HepG2 (cell line): ENCODE data around the gene FOXRED2. TPM values are rescaled to one million over a fixed set of nuclear protein-coding genes. Genes with fewer than 3 reads are reported as not detected.

Source experiments
- ATAC-seq: fragments of 200-7000 bp; cut with Tn5 transposase; 3 replicates; pipeline ENCODE4 v1.9.1; 2020; ENCODE audit warnings: mild to moderate bottlenecking, moderate library complexity
- BruUV-seq: library from RNA; stranded (reverse); fragments of 400-500 nt; replicated peaks from 2 replicates; lab custom pipeline; 2021; lab: Mats Ljungman, UMichigan
- CTCF ChIA-PET: fragments of 300-600 bp; formaldehyde crosslinking; extraction: SDS; loops from one replicate; lab custom pipeline; 2021; ENCODE audit warnings: low total read pairs, inconsistent platforms, low intra/inter-chr PET ratio; lab: Yijun Ruan, JAX
- POLR2A ChIA-PET: fragments of 350-600 bp; sonication (Branson Sonifier 250); formaldehyde crosslinking; loops from one replicate; lab custom pipeline; 2020; ENCODE audit warnings: antibody characterized with exemption, inconsistent platforms; lab: Yijun Ruan, JAX
- DNase-seq: peaks from one replicate; pipeline ENCODE4 v3.0.0-alpha.2; 2015; ENCODE audit warnings: low spot score
- FAIRE-seq: peaks from 3 replicates; lab custom pipeline; 2011; peaks lifted over from hg19 to GRCh38; lab: Jason Lieb, UNC
- H2AFZ ChIP-seq: one replicate; pipeline ENCODE4 v1.6.1; 2011; ENCODE audit warnings: low read length, inconsistent platforms
- H3K27ac ChIP-seq: fragments of 300-600 bp; 3 replicates; pipeline ENCODE4 v1.8.0; 2011; ENCODE audit warnings: mixed run types, mild to moderate bottlenecking, mixed read lengths, low read length, inconsistent platforms; ENCODE audit not compliant: insufficient read depth; ENCODE audit errors: extremely low read length
- H3K27me3 ChIP-seq, 2 experiments: fragments of 200-600 bp in 1 of 2; 2 replicates in 1 of 2; 3 replicates in 1 of 2; pipeline versions ENCODE4 v1.6.0 to v1.8.0; 2011; ENCODE audit warnings: low read length in 2 of 2, mild to moderate bottlenecking in 2 of 2, moderate library complexity in 2 of 2, inconsistent platforms in 1 of 2; ENCODE audit not compliant: insufficient read depth in 2 of 2, control insufficient read depth in 1 of 2
- H3K36me3 ChIP-seq, 2 experiments: fragments of 200-600 bp in 1 of 2; replicated peaks in 1 of 2; 2 replicates in 1 of 2; 3 replicates in 1 of 2; pipeline versions ENCODE4 v1.5.1 to v1.8.0; 2011; ENCODE audit warnings: low read length in 2 of 2, inconsistent platforms in 1 of 2; ENCODE audit not compliant: insufficient read depth in 2 of 2, control insufficient read depth in 1 of 2
- H3K4me1 ChIP-seq: 2 replicates; pipeline ENCODE4 v1.5.1; 2012; ENCODE audit warnings: low read length, inconsistent platforms; ENCODE audit not compliant: insufficient read depth
- H3K4me2 ChIP-seq: 2 replicates; pipeline ENCODE4 v1.6.0; 2011; ENCODE audit warnings: low read depth, low read length, inconsistent platforms
- H3K4me3 ChIP-seq, 3 experiments: fragments of 200-600 bp in 1 of 3; sonication (generic), shearing (Covaris generic) in 1 of 3; replicated peaks in 1 of 3; 2 replicates each; pipeline ENCODE4 v1.5.1; 2011 to 2016; ENCODE audit warnings: low read length in 3 of 3, inconsistent platforms in 2 of 3, low read depth in 2 of 3, mild to moderate bottlenecking in 2 of 3, control low read depth in 1 of 3, mixed read lengths in 1 of 3; ENCODE audit not compliant: insufficient read depth in 1 of 3
- H3K79me2 ChIP-seq: one replicate; pipeline ENCODE4 v1.6.1; 2011; ENCODE audit warnings: low read length, inconsistent platforms; ENCODE audit not compliant: insufficient read depth
- H3K9ac ChIP-seq: 2 replicates; pipeline ENCODE4 v1.6.0; 2011; ENCODE audit warnings: mild to moderate bottlenecking, low read depth, low read length, inconsistent platforms; ENCODE audit not compliant: insufficient read depth
- H3K9me3 ChIP-seq: 2 replicates; pipeline ENCODE4 v1.5.1; 2012; ENCODE audit warnings: mild to moderate bottlenecking, low read length
- H4K20me1 ChIP-seq: 2 replicates; pipeline ENCODE4 v1.6.0; 2011; ENCODE audit warnings: inconsistent platforms, mild to moderate bottlenecking, low read length, moderate library complexity; ENCODE audit not compliant: insufficient read depth
- AGO2 ChIP-seq: fragments of 200-400 bp; formaldehyde crosslinking; optimal IDR thresholded peaks from 2 replicates; pipeline ENCODE3; 2017; ENCODE audit warnings: mild to moderate bottlenecking, low read depth, low read length, moderate library complexity
- CCAR2 ChIP-seq: fragments of 200-400 bp; formaldehyde crosslinking; optimal IDR thresholded peaks from 2 replicates; pipeline ENCODE3; 2018; ENCODE audit warnings: low read depth, mild to moderate bottlenecking, low read length, moderate library complexity
- EHMT2 ChIP-seq: fragments of 200-600 bp; sonication (generic); IDR thresholded peaks from 2 replicates; pipeline ENCODE4 v1.7.0; 2017; ENCODE audit warnings: antibody characterized with exemption, low read depth, low read length, borderline replicate concordance
- FOXO1 ChIP-seq: sonication (generic); formaldehyde crosslinking; IDR thresholded peaks from 2 replicates; pipeline ENCODE4 v1.4.0; 2020; ENCODE audit warnings: missing genetic modification reagents
- GATAD1 ChIP-seq: IDR thresholded peaks from 2 replicates; pipeline ENCODE4 v1.6.1; 2016; ENCODE audit warnings: missing genetic modification reagents, missing compliant biosample characterization
- HBP1 ChIP-seq: IDR thresholded peaks from 2 replicates; pipeline ENCODE4 v1.6.1; 2016; ENCODE audit warnings: low read depth, control low read depth
- NR0B2 ChIP-seq: sonication (generic); formaldehyde crosslinking; IDR thresholded peaks from 2 replicates; pipeline ENCODE4 v1.4.0; 2020; ENCODE audit warnings: mild to moderate bottlenecking, missing genetic modification reagents
- ZFP36 ChIP-seq: fragments of 150-350 bp; IDR thresholded peaks from 2 replicates; pipeline ENCODE4 v1.6.1; 2018; ENCODE audit warnings: borderline replicate concordance, low read length, low read depth; ENCODE audit not compliant: partially characterized antibody
- ZKSCAN8 ChIP-seq: IDR thresholded peaks from 2 replicates; pipeline ENCODE4 v1.6.1; 2016; ENCODE audit warnings: borderline replicate concordance, missing genetic modification reagents, missing compliant biosample characterization
- ZNF160 ChIP-seq: sonication (generic); formaldehyde crosslinking; IDR thresholded peaks from 2 replicates; pipeline ENCODE4 v1.8.0; 2022; ENCODE audit warnings: mild to moderate bottlenecking, inconsistent platforms, missing genetic modification reagents
- ZNF772 ChIP-seq: sonication (generic); formaldehyde crosslinking; IDR thresholded peaks from 2 replicates; pipeline ENCODE4 v1.5.0; 2020; ENCODE audit warnings: mild to moderate bottlenecking, missing genetic modification reagents
- WGBS: methylation state at CpG from one replicate; pipeline ENCODE4 v1.1.6; 2017; ENCODE audit warnings: low lambda C conversion rate; 5-methylcytosine and 5-hydroxymethylcytosine counted together
- in situ Hi-C: cut with HindIII; loops from 2 replicates; pipeline ENCODE4 v1.10.0; 2017; ENCODE audit warnings: low pct_unique_long_range_greater_than_20kb; ENCODE audit not compliant: extremely low pct_ligation_motif_present
- intact Hi-C: fragments of 100-400 bp; cut with micrococcal nuclease; formaldehyde crosslinking; loops from one replicate; pipeline ENCODE4 v1.10.0; 2022; ENCODE audit not compliant: unreplicated experiment
- polyA plus RNA-seq, 8 experiments: library from polyadenylated mRNA; depleted of rRNA in 3 of 8; stranded (reverse) in 7 of 8; unstranded in 1 of 8; fragments of >200 nt; fragmentation: Illumina TruSeq in 4 of 8; extraction: Trizol in 4 of 8; gene quantifications; 2 replicates each; pipeline versions ENCODE4 v1.2.1 to v1.2.3, GENCODE V29; 2011 to 2016; ENCODE audit warnings: low read depth in 4 of 8, missing spikeins in 1 of 8, mixed read lengths in 1 of 8; ENCODE audit not compliant: insufficient read depth in 1 of 8
- total RNA-seq, 5 experiments: library from RNA; depleted of rRNA; stranded (reverse); fragments of >200 nt; fragmentation: Illumina TruSeq; extraction: Trizol; gene quantifications; 2 replicates each; pipeline ENCODE4 v1.2.3, GENCODE V29; 2016; ENCODE audit warnings: low read depth in 1 of 5
- TF ChIP-seq, protein P1 (sequence below): sonication (generic); formaldehyde crosslinking; IDR thresholded peaks from 2 replicates; pipeline ENCODE4 v1.5.0; 2020; ENCODE audit warnings: missing genetic modification reagents
- TF ChIP-seq, protein P2 (sequence below): sonication (generic); formaldehyde crosslinking; IDR thresholded peaks from 2 replicates; pipeline ENCODE4 v1.8.1; 2022; ENCODE audit warnings: mild to moderate bottlenecking, missing genetic modification reagents
- TF ChIP-seq, protein P3 (sequence below): IDR thresholded peaks from 2 replicates; pipeline ENCODE4 v1.6.1; 2016; ENCODE audit warnings: missing biosample characterization, missing genetic modification reagents, low read depth

Gene FOXRED2
- total and polyA plus RNA-seq, 2 of the 13 experiments (the other 11 are each of a cell fraction or from before 2014, with no cell fraction given): 9.3 to 28.1 TPM

- intact Hi-C loops (no loop called here), in situ Hi-C loops (no loop called here)
- no peaks in the 10 kb centered on the region for H3K79me2 ChIP-seq
- H3K9ac ChIP-seq: no peak overlapping the region
- no peak overlapping the region for H3K27ac ChIP-seq
- no peaks in the 10 kb centered on the region for H4K20me1 ChIP-seq
- ChIA-PET CTCF (no interaction called here), POLR2A (interaction anchor here (1.2 to 1.3 kb wide), 2 partner anchors 12 kb away, joined by 3 to 4 read pairs; partner anchors contain the start of gene TXN2)
- H3K4me3 ChIP-seq: no peak overlapping the region
- no peaks in the 10 kb centered on the region for H3K4me1 ChIP-seq
- no peaks in the 10 kb centered on the region for H3K9me3 ChIP-seq
- H3K36me3 ChIP-seq: peaks cover 33 to 79% of the 10 kb centered on the region in 2 experiments
- FAIRE-seq (no peak), ATAC-seq (no peak), DNase-seq (no peak)
- BruUV-seq: no TSS peak
- no peaks in the 10 kb centered on the region for H3K27me3 ChIP-seq
- no peak overlapping the region for H3K4me2 ChIP-seq
- no peak for TF ChIP-seq HBP1 (CRISPR knock-in tag)
- TF ChIP-seq ZNF772 (CRISPR knock-in tag): no peak
- TF ChIP-seq AGO2: no peak
- no peak for TF ChIP-seq FOXO1
- no peak for TF ChIP-seq CCAR2
- TF ChIP-seq GATAD1: no peak
- TF ChIP-seq ZKSCAN8: no peak
- TF ChIP-seq ZFP36: no peak
- TF ChIP-seq, protein P1, sequence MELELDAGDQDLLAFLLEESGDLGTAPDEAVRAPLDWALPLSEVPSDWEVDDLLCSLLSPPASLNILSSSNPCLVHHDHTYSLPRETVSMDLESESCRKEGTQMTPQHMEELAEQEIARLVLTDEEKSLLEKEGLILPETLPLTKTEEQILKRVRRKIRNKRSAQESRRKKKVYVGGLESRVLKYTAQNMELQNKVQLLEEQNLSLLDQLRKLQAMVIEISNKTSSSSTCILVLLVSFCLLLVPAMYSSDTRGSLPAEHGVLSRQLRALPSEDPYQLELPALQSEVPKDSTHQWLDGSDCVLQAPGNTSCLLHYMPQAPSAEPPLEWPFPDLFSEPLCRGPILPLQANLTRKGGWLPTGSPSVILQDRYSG (CRISPR knock-in tag): no peak
- TF ChIP-seq, protein P2, sequence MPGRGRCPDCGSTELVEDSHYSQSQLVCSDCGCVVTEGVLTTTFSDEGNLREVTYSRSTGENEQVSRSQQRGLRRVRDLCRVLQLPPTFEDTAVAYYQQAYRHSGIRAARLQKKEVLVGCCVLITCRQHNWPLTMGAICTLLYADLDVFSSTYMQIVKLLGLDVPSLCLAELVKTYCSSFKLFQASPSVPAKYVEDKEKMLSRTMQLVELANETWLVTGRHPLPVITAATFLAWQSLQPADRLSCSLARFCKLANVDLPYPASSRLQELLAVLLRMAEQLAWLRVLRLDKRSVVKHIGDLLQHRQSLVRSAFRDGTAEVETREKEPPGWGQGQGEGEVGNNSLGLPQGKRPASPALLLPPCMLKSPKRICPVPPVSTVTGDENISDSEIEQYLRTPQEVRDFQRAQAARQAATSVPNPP (CRISPR knock-in tag): no peak
- no peak for TF ChIP-seq ZNF160 (CRISPR knock-in tag)
- no peak for TF ChIP-seq NR0B2 (CRISPR knock-in tag)
- TF ChIP-seq EHMT2: no peak
- TF ChIP-seq, protein P3, sequence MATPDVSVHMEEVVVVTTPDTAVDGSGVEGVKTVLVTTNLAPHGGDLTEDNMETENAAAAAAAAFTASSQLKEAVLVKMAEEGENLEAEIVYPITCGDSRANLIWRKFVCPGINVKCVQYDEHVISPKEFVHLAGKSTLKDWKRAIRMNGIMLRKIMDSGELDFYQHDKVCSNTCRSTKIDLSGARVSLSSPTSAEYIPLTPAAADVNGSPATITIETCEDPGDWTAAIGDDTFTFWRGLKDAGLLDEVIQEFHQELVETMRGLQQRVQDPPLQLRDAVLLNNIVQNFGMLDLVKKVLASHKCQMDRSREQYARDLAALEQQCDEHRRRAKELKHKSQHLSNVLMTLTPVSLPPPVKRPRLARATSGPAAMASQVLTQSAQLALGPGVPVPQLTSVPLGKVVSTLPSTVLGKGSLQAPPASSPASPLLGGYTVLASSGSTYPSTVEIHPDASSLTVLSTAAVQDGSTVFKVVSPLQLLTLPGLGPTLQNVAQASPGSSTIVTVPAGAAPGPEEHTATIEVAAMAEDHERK: no peak
- 99% methylated on average over 8 of the region's 16 CpGs for WGBS
- H2AFZ ChIP-seq: no peak overlapping the region
These were observed 13.1 kb downstream of the FOXRED2 start for GRCh38 chr22:36493690-36494110.
